Measurements from ENCODE around the gene CLCN6. TPM values are rescaled to one million over a fixed set of nuclear protein-coding genes. Genes with fewer than 3 reads are reported as not detected.

Gene CLCN6
- total RNA-seq, 1 donor from 2014 or later, result 6.6 TPM

GRCh38 chr1:11885916-11886315 is 79.9 kb downstream of the CLCN6 start:
- H3K36me3 ChIP-seq (ENCODE audit: control insufficient read depth, insufficient read depth, low read length), result no peaks in the 10 kb centered on the region
- DNase-seq (ENCODE audit: low read depth) (no peak), FAIRE-seq (peak; percentile 92)
- no peak overlapping the region for H3K4me3 ChIP-seq (ENCODE audit: low read depth, low read length)
- no peak for TF ChIP-seq CTCF (IDR thresholded peaks at IDR 0.05; ENCODE audit: insufficient read depth, low read length, severe bottlenecking)
- no peaks in the 10 kb centered on the region for H3K27me3 ChIP-seq (ENCODE audit: control insufficient read depth, insufficient read depth, low read length)

- H3K4me3 ChIP-seq (ENCODE audit: low read depth, low read length), result no peak overlapping the region
- H3K36me3 ChIP-seq (ENCODE audit: control insufficient read depth, insufficient read depth, low read length), result no peaks in the 10 kb centered on the region
- FAIRE-seq, result no peak
- no peak for TF ChIP-seq CTCF (IDR thresholded peaks at IDR 0.05; ENCODE audit: insufficient read depth, low read length, severe bottlenecking)
- peaks cover 6% of the 10 kb centered on the region for H3K27me3 ChIP-seq (ENCODE audit: control insufficient read depth, insufficient read depth, low read length)
- DNase-seq (ENCODE audit: low read depth), result no peak
Measured at GRCh38 chr1:11886986-11887665, 81.1 kb downstream of the CLCN6 start.

GRCh38 chr1:11887666-11888007 is 81.6 kb downstream of the CLCN6 start:
- FAIRE-seq (no peak), DNase-seq (ENCODE audit: low read depth) (no peak)
- H3K36me3 ChIP-seq (ENCODE audit: control insufficient read depth, insufficient read depth, low read length), result no peaks in the 10 kb centered on the region
- no peak overlapping the region for H3K4me3 ChIP-seq (ENCODE audit: low read depth, low read length)
- no peak for TF ChIP-seq CTCF (IDR thresholded peaks at IDR 0.05; ENCODE audit: insufficient read depth, low read length, severe bottlenecking)
- H3K27me3 ChIP-seq (ENCODE audit: control insufficient read depth, insufficient read depth, low read length), result peaks cover 9% of the 10 kb centered on the region

- Histone ChIP-seq H3K4me3 (ENCODE audit: low read depth, low read length) (no peak overlapping the region), H3K27me3 (ENCODE audit: control insufficient read depth, insufficient read depth, low read length) (peaks cover 9% of the 10 kb centered on the region), H3K36me3 (ENCODE audit: control insufficient read depth, insufficient read depth, low read length) (no peaks in the 10 kb centered on the region)
- no peak for TF ChIP-seq CTCF (IDR thresholded peaks at IDR 0.05; ENCODE audit: insufficient read depth, low read length, severe bottlenecking)
- FAIRE-seq (no peak), DNase-seq (ENCODE audit: low read depth) (no peak)
Measured at GRCh38 chr1:11888206-11888876, 82.3 kb downstream of the CLCN6 start.

GRCh38 chr1:11888877-11889208 is 82.9 kb downstream of the CLCN6 start:
- H3K27me3 ChIP-seq (ENCODE audit: control insufficient read depth, insufficient read depth, low read length), result peaks cover 9% of the 10 kb centered on the region
- DNase-seq (ENCODE audit: low read depth) (no peak), FAIRE-seq (no peak)
- H3K36me3 ChIP-seq (ENCODE audit: control insufficient read depth, insufficient read depth, low read length), result no peaks in the 10 kb centered on the region
- no peak overlapping the region for H3K4me3 ChIP-seq (ENCODE audit: low read depth, low read length)
- no peak for TF ChIP-seq CTCF (IDR thresholded peaks at IDR 0.05; ENCODE audit: insufficient read depth, low read length, severe bottlenecking)

Measured in bronchial epithelial cell (primary cell).